HG02973 (cell line): Measurements from ENCODE around the gene JUND.

Experiments used
- ATAC-seq: cut with Tn5 transposase; IDR thresholded peaks from one replicate; pipeline ENCODE4 v1.9.1; 2021; ENCODE audit warnings: moderate library complexity; ENCODE audit not compliant: unreplicated experiment

Gene JUND

DNA sequence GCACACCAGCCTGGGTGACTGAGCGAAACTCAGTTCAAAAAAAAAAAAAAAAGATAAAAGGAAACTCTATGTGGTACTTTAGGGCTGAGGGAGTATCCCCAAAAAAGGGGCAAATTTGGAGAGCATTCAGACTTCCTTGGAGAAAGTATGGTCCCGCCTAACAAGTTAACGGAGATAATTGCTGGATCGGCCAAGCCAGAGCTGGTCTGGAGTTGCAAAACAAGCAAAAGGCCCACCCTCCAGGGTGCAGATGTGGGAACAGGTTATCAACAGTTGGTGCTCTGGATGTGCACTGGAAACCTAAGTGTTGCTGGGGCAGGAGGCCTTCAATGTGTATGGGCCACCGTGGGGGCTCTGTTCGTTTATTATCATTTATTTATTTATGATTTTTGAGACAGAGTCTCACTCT lies 10.0 kb downstream of the JUND start:
- no peak for ATAC-seq

GRCh38 chr19:18270326-18270725 lies 11.1 kb downstream of the JUND start:
- no peak for ATAC-seq

- ATAC-seq: no peak
Observed at GRCh38 chr19:18269070-18269723, 12.2 kb downstream of the JUND start.

DNA sequence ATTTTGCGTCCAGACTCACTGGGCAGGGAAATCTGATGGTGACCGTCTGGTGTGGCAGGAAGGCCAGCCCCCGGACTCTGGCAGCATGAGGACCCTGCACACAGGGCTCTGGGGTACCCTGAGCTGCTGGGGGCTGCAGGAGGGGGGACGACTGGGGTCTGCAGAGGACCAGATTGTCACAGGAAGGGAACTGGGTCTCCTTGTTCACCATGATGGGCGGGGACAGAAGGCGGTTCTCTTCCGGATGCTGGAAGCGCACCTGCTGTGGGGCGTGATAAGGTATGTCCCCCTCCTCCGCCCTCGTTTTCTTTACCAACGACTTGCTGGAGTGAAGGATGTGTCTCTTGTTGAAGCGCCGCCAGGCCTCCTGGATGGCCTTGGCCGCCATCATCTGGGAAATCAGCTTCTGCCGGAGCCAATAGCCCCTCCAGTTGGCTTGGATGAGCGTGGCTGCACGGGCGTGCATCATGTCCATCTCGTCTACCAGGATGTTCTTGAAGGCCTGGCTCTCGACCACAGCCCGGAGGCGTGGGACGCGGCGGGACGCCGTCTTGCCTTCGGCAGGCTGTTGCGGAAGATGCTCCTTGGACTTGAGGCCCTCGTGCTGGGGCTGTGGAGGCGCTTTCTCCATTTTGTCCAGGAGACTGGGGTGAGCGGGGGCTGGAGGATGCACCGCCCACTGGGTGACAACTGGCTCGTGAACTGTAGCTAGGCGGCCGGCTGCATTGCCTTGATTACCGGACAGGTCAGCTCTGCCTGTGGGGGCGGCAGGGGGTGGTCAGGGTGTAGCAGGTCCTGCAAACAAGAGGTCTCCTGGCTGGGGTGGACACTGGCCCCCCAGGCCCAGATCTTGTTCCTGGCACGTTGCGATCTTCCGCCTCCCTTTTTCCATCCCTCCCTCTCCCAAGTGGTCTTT lies 14.4 kb downstream of the JUND start:
- ATAC-seq: no peak

DNA sequence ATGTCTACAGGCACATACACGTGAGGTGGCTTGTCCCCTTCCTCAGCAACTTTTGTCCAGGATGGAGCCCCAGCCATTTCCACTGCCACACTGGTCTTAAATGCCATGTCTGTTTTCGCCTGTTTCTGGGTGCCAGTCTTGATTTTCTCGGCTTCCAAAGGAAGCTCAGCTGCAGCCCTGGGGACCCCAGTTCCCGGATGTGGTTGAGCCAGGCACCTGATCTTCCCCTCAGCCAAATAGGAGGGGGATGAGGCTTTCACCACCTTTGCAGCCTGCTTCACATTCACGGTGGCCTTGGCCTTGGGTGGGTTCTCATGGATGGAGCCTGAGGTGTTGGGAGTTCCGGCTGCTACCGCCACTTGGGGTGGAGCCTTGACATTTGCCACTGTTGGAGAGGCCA lies 15.8 kb downstream of the JUND start:
- ATAC-seq: no peak

DNA sequence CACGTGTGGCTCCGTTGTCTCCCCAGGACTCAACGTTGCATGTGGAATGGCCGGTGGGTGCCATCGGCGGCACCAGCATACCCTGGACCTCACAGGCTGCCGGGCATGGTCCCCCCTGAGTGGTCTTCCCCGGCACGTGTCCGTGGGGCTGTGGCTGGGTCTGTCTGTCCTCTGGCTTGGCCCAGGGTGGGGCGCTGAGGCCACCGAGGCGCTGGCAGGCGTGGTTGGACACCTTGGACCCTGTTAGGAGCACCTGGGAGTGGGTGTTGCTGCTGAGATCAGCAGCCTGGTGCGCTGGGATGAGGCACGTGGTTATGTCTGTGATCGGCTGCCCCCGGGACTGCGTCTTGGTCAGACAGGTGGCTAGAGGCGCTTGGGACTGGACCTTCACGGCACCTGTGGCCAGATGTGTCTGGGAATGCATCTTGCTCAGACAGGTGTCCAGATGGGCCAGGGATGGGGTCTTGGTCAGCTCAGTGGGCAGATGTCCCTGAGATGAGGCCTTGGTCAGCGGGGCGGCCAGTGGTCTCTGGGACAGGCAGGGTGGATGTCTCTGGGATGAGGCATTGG lies 16.4 kb downstream of the JUND start:
- ATAC-seq: no peak

DNA sequence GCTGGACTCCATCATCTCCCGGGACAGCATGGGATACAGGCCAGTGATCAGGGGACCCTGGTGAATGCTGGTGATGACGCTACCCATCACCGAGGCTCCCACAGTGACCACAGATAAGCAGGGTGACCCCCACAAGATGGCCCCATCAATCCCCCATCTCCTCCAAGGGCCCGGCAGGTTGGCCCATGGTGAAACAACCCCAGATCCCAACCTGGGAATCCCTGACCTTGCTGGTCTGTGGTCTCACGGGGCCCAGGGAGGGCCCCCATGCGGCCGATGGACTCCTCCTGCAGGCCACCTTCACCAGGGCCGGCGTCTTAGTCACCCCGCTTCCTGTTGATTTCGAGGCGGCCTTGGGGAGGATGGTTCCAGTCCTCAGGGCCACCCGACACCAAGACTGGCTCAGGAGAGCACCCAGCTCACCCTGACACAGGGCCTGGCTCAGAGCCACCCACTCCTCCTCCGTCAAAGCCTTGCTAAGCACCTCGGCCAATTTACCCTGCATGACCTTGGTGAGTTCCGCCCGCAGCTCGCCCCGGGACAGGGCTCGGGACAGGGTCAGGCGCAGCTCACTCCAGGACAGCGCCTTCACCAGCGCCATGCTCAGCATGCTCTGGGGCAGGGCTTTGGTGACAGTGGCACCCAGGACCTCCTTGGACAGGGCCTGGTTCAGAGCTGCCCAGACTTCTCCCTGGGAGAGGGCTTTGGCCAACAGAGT lies 17.1 kb downstream of the JUND start:
- ATAC-seq: no peak

- no peak for ATAC-seq
Observed at GRCh38 chr19:18263324-18264136, 17.9 kb downstream of the JUND start.

DNA sequence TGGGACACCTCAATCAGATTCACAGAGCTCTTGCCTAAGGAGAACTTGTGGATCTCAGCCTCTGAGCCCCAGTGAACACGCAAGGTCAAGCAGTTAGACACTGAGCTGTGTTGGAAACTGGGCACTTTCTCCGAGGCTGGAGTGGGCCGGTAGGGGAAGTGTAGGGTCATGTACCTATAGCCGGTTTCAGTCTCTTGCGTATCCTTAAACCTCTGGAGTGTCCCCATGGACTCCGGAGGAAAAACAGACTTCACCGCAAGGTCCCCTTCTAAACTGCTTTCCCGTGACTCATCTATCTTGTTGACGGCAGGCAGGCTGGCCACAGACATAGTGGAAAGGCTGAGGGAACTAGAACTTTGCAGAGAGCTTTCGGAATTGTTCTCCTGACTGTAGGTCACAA lies 18.5 kb downstream of the JUND start:
- no peak for ATAC-seq

- no peak for ATAC-seq
Observed at GRCh38 chr19:18262144-18262543, 19.3 kb downstream of the JUND start.

DNA sequence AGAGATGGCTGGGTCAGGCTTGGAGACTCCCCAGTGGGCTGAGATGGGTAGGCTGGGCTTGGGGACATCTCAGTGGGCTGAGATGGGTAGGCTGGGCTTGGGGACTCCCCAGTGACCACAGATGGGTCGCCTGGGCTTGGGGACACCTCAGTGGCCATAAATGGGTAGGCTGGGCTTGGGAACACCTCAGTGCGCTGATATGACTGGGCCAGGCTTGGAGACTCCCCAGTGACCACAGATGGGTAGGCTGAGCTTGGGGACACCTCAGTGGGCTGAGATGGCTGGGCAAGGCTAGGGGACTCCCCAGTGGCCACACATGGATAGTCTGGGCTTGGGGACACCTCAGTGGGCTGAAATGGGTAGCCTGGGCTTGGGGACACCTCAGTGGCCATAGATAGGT lies 19.9 kb downstream of the JUND start:
- no peak for ATAC-seq

- no peak for ATAC-seq
Observed at GRCh38 chr19:18259893-18260292, 21.5 kb downstream of the JUND start.

GRCh38 chr19:18257503-18258470 lies 23.6 kb downstream of the JUND start:
- ATAC-seq: no peak

GRCh38 chr19:18254546-18255503 lies 26.6 kb downstream of the JUND start:
- no peak for ATAC-seq

DNA sequence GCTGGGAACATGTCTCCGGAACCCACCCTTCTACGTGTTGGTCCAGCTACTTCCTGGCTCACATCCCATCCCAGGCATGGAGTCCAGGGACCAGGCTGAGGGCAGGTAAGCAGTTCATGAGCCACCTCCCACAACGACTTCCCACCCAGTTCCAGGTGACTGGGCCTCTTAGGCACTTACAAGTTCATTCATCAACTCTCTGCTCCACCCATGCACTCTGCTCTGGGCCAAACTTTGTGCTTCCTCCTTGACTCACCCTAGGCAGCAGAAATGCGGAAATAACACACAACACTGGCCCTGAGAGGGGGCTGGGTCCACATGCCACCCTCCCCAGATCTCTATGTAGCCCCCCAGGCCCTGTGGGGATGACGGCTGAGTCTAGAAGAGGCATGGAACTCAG lies 27.7 kb downstream of the JUND start:
- ATAC-seq: no peak

- no peak for ATAC-seq
Observed at GRCh38 chr19:18253130-18253529, 28.3 kb downstream of the JUND start.

DNA sequence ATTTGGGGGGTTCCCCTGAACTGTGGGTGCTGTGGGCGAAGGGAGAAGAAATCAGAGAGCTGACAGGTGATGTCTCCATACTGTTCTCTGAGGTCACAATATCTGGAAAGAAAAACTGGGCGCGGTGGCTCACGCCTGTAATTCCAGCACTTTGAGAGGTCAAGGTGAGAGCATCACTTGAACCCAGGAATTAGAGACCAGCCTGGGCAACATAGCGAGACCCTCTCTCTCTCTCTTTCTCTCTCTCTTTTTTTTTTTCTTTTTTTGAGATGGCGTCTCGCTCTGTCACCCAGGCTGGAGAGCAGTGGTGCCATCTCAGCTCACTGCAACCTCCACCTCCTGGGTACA lies 29.1 kb downstream of the JUND start:
- ATAC-seq: no peak

DNA sequence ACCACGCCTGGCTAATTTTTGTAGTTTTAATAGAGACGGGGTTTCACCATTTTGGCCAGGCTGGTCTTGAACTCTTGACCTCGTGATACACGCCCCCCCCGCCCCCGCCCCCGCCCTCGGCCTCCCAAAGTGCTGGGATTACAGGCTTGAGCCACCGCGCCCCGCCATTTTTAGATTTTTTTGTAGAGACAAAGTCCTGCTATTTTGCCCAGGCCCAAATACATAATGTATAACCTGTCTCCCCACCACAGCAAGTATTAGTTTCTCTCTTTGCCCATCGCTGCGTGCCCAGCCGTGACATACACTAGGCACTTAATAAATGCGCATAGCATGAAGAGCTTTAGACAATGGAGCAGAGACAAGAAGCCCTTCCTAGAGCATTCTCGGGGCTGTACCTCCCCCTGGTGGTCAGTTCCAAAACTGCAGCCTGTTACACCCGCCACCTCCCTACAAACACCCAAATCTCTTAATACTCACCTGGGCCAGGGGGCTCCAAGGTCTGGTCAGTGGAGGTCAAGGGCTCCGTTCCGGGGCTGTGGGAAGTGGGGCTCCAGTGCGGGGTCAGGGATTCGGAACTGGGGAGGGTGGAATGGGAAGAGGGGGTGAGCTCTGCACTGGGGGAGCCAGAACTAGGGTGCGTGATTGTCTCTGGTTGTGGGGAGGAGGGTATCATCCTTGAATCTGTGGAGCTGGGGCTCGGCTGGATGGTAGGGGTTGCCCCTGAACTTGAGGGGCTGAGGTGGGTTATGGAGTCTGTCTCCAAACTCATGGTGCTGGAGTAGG lies 29.6 kb downstream of the JUND start:
- no peak for ATAC-seq
